A549 (cell line): ENCODE results near the gene BRF1.

Experiments used
- FOSL2 ChIP-seq, 2 experiments: fragments of 450-650 bp in 1 of 2; fragments of >200 bp in 1 of 2; sonication (Bioruptor Twin) in 1 of 2; formaldehyde crosslinking; IDR thresholded peaks; 2 replicates each; pipeline versions ENCODE4 v1.5.0 to v1.6.1; 2016 to 2020; ENCODE audit warnings: mild to moderate bottlenecking in 1 of 2, moderate library complexity in 1 of 2
- PHF8 ChIP-seq: fragments of 200-600 bp; sonication (generic); IDR thresholded peaks from 2 replicates; pipeline ENCODE4 v1.6.1; 2016; ENCODE audit warnings: low read depth, mild to moderate bottlenecking, antibody characterized with exemption, moderate library complexity, borderline replicate concordance
- TF ChIP-seq, protein P1 (sequence below): fragments of >200 bp; sonication (Bioruptor Twin); formaldehyde crosslinking; IDR thresholded peaks from 3 replicates; pipeline ENCODE4 v1.5.1; 2016

DNA sequence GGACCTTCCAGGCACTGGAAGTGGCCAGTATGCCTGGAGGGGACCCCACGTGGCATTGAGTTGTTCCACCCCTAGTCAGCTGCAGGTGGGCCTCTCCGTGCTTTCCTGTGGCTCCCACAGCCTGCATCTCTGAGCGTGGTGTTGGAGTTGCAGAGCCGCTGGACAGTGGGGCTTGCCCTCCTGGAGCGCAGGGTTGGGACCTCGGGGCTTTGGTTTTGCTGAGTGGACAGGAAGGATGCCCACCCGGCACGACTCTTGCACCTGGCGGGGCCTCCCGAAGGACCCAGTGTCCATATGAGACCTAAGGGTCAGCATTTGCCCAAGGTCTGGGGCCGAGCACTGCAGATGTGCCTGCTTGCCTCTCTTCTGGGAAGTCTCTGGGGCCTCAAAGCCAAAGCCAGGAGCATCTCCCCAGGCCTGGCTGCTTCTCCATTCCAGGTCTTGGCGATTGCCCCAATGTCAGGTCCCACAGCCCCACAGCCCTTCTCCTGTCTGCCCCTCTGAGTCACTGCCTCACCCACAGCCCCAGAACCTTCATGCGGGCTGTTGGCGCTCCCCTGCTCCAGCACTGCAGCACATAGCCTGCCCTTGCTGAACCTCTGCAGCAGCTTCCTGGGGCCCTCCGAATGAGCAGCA, 15.3 kb upstream of the BRF1 start:
- no peak for TF ChIP-seq PHF8
- TF ChIP-seq, protein P1, sequence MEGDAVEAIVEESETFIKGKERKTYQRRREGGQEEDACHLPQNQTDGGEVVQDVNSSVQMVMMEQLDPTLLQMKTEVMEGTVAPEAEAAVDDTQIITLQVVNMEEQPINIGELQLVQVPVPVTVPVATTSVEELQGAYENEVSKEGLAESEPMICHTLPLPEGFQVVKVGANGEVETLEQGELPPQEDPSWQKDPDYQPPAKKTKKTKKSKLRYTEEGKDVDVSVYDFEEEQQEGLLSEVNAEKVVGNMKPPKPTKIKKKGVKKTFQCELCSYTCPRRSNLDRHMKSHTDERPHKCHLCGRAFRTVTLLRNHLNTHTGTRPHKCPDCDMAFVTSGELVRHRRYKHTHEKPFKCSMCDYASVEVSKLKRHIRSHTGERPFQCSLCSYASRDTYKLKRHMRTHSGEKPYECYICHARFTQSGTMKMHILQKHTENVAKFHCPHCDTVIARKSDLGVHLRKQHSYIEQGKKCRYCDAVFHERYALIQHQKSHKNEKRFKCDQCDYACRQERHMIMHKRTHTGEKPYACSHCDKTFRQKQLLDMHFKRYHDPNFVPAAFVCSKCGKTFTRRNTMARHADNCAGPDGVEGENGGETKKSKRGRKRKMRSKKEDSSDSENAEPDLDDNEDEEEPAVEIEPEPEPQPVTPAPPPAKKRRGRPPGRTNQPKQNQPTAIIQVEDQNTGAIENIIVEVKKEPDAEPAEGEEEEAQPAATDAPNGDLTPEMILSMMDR: no peak
- no peak for TF ChIP-seq FOSL2 (IDR thresholded peaks at IDR 0.05)
- no peak for TF ChIP-seq FOSL2 (CRISPR knock-in tag; IDR thresholded peaks at IDR 0.05)
